K562 (cell line): ENCODE results near the gene RC3H2. TPM values are rescaled to one million over a fixed set of nuclear protein-coding genes. Genes with fewer than 3 reads are reported as not detected.

Experiments used
- AFF1 ChIP-seq, 2 experiments: fragments of 450-650 bp; IDR thresholded peaks; 2 replicates each; pipeline ENCODE4 v1.6.1; 2018; ENCODE audit warnings: mild to moderate bottlenecking in 2 of 2, low read depth in 1 of 2; ENCODE audit not compliant: partially characterized antibody in 2 of 2
- ARID2 ChIP-seq: fragments of 450-650 bp; IDR thresholded peaks from 2 replicates; pipeline ENCODE4 v1.6.1; 2017; ENCODE audit warnings: antibody characterized with exemption, mild to moderate bottlenecking
- HDAC1 ChIP-seq, 2 experiments: fragments of 450-650 bp; IDR thresholded peaks; 2 replicates each; pipeline ENCODE4 v1.6.1; 2016 to 2017; ENCODE audit warnings: inconsistent platforms in 1 of 2, mild to moderate bottlenecking in 1 of 2, moderate library complexity in 1 of 2
- HDAC3 ChIP-seq: fragments of 450-650 bp; IDR thresholded peaks from 2 replicates; pipeline ENCODE4 v1.6.1; 2018; ENCODE audit warnings: borderline replicate concordance, mild to moderate bottlenecking, moderate library complexity; ENCODE audit not compliant: partially characterized antibody
- HDGF ChIP-seq: fragments of 450-650 bp; IDR thresholded peaks from 2 replicates; pipeline ENCODE4 v1.6.1; 2016
- MIER1 ChIP-seq: fragments of 450-650 bp; IDR thresholded peaks from 2 replicates; pipeline ENCODE4 v1.6.1; 2016; ENCODE audit warnings: antibody characterized with exemption, mild to moderate bottlenecking, low read depth
- MTA3 ChIP-seq: fragments of 450-650 bp; formaldehyde crosslinking; IDR thresholded peaks from 2 replicates; pipeline ENCODE4 v1.6.1; 2017; ENCODE audit warnings: mild to moderate bottlenecking, borderline replicate concordance
- SMARCA4 ChIP-seq: fragments of 450-650 bp; IDR thresholded peaks from 2 replicates; pipeline ENCODE4 v1.6.1; 2016
- SMARCB1 ChIP-seq: IDR thresholded peaks from 2 replicates; pipeline ENCODE4 v1.6.1; 2011; ENCODE audit warnings: improper control_type of control experiment, low read depth; ENCODE audit not compliant: insufficient read length
- SMARCE1 ChIP-seq: fragments of 450-650 bp; IDR thresholded peaks from 2 replicates; pipeline ENCODE4 v1.7.1; 2016; ENCODE audit warnings: mild to moderate bottlenecking
- ZBTB5 ChIP-seq: fragments of 450-650 bp; IDR thresholded peaks from 2 replicates; pipeline ENCODE4 v1.6.1; 2017; ENCODE audit warnings: antibody characterized with exemption
- ZNF589 ChIP-seq: fragments of 200-800 bp; sonication (Bioruptor generic); IDR thresholded peaks from 2 replicates; pipeline ENCODE4 v1.6.1; 2016; ENCODE audit warnings: low read depth, missing genetic modification characterization, missing compliant biosample characterization
- polyA plus RNA-seq, 8 experiments: library from polyadenylated mRNA; depleted of rRNA in 4 of 8; stranded (reverse) in 5 of 8; unstranded in 3 of 8; fragments of >200 nt; fragmentation: Nextera tagmentation in 2 of 8; fragmentation: Illumina TruSeq in 1 of 8; extraction: Ambion mirVana in 2 of 8; extraction: Trizol in 1 of 8; gene quantifications; 2 replicates each; pipeline versions ENCODE4 v1.2.1 to v1.2.3, GENCODE V29; 2011 to 2014; ENCODE audit warnings: inconsistent platforms in 1 of 8, missing spikeins in 1 of 8
- total RNA-seq, 7 experiments: library from RNA; depleted of rRNA in 6 of 7; stranded (reverse); fragments of >200 nt in 6 of 7; fragmentation: Illumina TruSeq in 2 of 7; extraction: Trizol in 2 of 7; gene quantifications; 2 replicates each; pipeline versions ENCODE4 v1.2.1 to v1.2.3, GENCODE V29; 2011 to 2021; ENCODE audit warnings: low replicate concordance in 1 of 7
- TF ChIP-seq, protein P1 (sequence below): sonication (generic); formaldehyde crosslinking; IDR thresholded peaks from 2 replicates; pipeline ENCODE4 v1.8.1; 2023; ENCODE audit warnings: mild to moderate bottlenecking, missing genetic modification reagents, moderate library complexity
- TF ChIP-seq, protein P2 (sequence below): fragments of 450-650 bp; formaldehyde crosslinking; IDR thresholded peaks from 2 replicates; pipeline ENCODE4 v1.4.0; 2020; ENCODE audit warnings: mild to moderate bottlenecking, moderate library complexity
- TF ChIP-seq, protein P3 (sequence below): IDR thresholded peaks from 2 replicates; pipeline ENCODE4 v1.6.1; 2012; ENCODE audit warnings: low read depth, low read length, improper control_type of control experiment, borderline replicate concordance

RC3H2 gene
- total and polyA plus RNA-seq, 9 of the 15 experiments (the other 6 are each of a cell fraction or from before 2014, with no cell fraction given) = 5.6 to 35.4 (median 18.6) TPM

DNA sequence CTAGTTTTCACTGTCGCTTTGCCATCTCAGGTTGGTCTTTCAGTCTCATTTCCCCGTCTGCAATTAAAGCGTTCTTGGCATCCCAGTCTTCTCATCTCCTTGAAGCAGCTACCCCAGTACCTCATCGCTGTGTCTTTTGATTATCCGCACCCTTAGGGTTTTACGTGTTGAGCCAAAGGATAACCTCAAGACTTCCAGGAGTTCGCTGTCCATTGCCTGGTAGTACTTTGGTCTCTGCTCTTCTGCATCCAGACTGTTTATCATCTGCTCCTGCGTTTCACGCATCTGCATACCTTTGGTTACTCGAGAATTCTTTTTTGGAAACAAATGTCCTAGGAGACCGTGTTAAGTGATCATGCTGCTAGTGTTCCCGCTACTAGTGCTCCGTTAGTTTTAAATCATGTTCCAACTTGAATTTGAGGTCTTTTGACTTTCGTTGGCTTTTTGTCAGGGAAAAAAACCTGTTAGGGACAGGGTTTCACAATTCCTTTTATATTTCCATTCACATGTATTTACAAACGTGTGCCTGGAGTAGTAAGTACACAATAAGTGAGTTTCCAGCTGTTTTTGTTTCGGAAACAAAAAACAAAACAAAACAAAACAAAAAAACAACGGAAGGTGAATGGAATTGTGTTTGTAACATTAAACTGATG is 36.5 kb upstream of the RC3H2 start (continued):
- TF ChIP-seq, protein P1, sequence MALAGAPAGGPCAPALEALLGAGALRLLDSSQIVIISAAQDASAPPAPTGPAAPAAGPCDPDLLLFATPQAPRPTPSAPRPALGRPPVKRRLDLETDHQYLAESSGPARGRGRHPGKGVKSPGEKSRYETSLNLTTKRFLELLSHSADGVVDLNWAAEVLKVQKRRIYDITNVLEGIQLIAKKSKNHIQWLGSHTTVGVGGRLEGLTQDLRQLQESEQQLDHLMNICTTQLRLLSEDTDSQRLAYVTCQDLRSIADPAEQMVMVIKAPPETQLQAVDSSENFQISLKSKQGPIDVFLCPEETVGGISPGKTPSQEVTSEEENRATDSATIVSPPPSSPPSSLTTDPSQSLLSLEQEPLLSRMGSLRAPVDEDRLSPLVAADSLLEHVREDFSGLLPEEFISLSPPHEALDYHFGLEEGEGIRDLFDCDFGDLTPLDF = no peak; the same call in 1 of the 2 replicates
- TF ChIP-seq HDAC3 (no peak), MTA3 (0 out of 2 replicates have a peak, but pooled peaks have one; percentile 27), SMARCB1 (peak; percentile 6), SMARCA4 (0 out of 2 replicates have a peak, but pooled peaks have one; percentile 17), HDGF (peak; percentile 76; the same call in 1 of the 2 replicates), ARID2 (peak; percentile 41; the same call in 1 of the 2 replicates), MIER1 (peak; percentile 79; the same call in 1 of the 2 replicates), HDAC1 (IDR thresholded peaks at IDR 0.05) (peak in 1 of 2 experiments; percentile 29; a peak in 1 of 4 replicates), ZNF589 (CRISPR knock-in tag) (no peak), SMARCE1 (peak; percentile 34; the same call in 1 of the 2 replicates), ZBTB5 (no peak), AFF1 (IDR thresholded peaks at IDR 0.05; ENCODE audit: low read depth in 1 of 2, partially characterized antibody in 2 of 2) (peak in 1 of 2 experiments; percentile 15)
- TF ChIP-seq, protein P2, sequence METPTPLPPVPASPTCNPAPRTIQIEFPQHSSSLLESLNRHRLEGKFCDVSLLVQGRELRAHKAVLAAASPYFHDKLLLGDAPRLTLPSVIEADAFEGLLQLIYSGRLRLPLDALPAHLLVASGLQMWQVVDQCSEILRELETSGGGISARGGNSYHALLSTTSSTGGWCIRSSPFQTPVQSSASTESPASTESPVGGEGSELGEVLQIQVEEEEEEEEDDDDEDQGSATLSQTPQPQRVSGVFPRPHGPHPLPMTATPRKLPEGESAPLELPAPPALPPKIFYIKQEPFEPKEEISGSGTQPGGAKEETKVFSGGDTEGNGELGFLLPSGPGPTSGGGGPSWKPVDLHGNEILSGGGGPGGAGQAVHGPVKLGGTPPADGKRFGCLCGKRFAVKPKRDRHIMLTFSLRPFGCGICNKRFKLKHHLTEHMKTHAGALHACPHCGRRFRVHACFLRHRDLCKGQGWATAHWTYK (CRISPR knock-in tag) = no peak
- TF ChIP-seq, protein P3, sequence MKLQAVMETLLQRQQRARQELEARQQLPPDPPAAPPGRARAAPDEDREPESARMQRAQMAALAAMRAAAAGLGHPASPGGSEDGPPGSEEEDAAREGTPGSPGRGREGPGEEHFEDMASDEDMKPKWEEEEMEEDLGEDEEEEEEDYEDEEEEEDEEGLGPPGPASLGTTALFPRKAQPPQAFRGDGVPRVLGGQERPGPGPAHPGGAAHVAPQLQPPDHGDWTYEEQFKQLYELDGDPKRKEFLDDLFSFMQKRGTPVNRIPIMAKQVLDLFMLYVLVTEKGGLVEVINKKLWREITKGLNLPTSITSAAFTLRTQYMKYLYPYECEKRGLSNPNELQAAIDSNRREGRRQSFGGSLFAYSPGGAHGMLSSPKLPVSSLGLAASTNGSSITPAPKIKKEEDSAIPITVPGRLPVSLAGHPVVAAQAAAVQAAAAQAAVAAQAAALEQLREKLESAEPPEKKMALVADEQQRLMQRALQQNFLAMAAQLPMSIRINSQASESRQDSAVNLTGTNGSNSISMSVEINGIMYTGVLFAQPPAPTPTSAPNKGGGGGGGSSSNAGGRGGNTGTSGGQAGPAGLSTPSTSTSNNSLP = no peak
